ENCODE results near the gene OR6C2.

The OR6C2 gene

GRCh38 chr12:55501601-55502000 is 57.7 kb downstream of the OR6C2 start:
- no peaks in the 10 kb centered on the region for H3K4me1 ChIP-seq (ENCODE audit: control extremely low read depth in 1 of 4, control insufficient read depth in 4 of 4, insufficient read depth in 4 of 4, low read length in 3 of 4)
- no peak overlapping the region for H3K27ac ChIP-seq (ENCODE audit: insufficient read depth in 1 of 2, low read depth in 1 of 2, low read length in 2 of 2, poor library complexity in 1 of 2, severe bottlenecking in 2 of 2)
- no peak overlapping the region for H3K4me3 ChIP-seq (ENCODE audit: control insufficient read depth in 1 of 7, extremely low read depth in 1 of 7, insufficient read depth in 4 of 7, low read depth in 2 of 7, low read length in 6 of 7)
- no peak for DNase-seq
- peaks cover 0 to 4% (median 2%) of the 10 kb centered on the region in 5 experiments for H3K27me3 ChIP-seq (replicated peaks in 2 of 5; ENCODE audit: control insufficient read depth in 4 of 5, insufficient read depth in 5 of 5, low read length in 4 of 5)
- H3K36me3 ChIP-seq (ENCODE audit: control insufficient read depth in 4 of 4, insufficient read depth in 4 of 4, low read length in 3 of 4), result no peaks in the 10 kb centered on the region
- POLR2A ChIA-PET, result no interaction called here
- no peaks in the 10 kb centered on the region for H3K9me3 ChIP-seq (ENCODE audit: control extremely low read depth in 1 of 5, control insufficient read depth in 4 of 5, insufficient read depth in 2 of 5, low read depth in 1 of 5, low read length in 4 of 5)
- WGBS (ENCODE audit: insufficient coverage), result no CpG with 5 or more reads among the region's 2 CpGs
- CTCF ChIA-PET, result no interaction called here

All from common myeloid progenitor, CD34-positive (primary cell).